CD14-positive monocyte (primary cell): ENCODE data around the gene RPS6KA2. TPM values are rescaled to one million over a fixed set of nuclear protein-coding genes. Genes with fewer than 3 reads are reported as not detected.

Experiments used
- DNase-seq, 3 donors: peaks; one replicate each; pipeline ENCODE4 v3.0.0-alpha.2; 2011 to 2022
- H2AFZ ChIP-seq: 2 replicates; pipeline ENCODE4 v1.6.0; 2012; ENCODE audit warnings: mild to moderate bottlenecking, low read depth, low read length, inconsistent platforms; ENCODE audit not compliant: insufficient read depth, poor library complexity, severe bottlenecking
- H3K27ac ChIP-seq, 2 donors: 1 replicate in 1 of 2; 2 replicates in 1 of 2; pipeline ENCODE4 v1.5.1; 2012 to 2013; ENCODE audit warnings: low read length in 2 of 2, control low read depth in 1 of 2, inconsistent platforms in 1 of 2, low read depth in 1 of 2, mild to moderate bottlenecking in 1 of 2
- H3K27me3 ChIP-seq, 2 donors: one replicate each; pipeline versions ENCODE4 v1.6.0 to v1.6.1; 2011 to 2013; ENCODE audit warnings: low read length in 2 of 2; ENCODE audit not compliant: control insufficient read depth in 2 of 2, insufficient read depth in 2 of 2
- H3K36me3 ChIP-seq, 2 donors: replicated peaks in 1 of 2; 1 replicate in 1 of 2; 2 replicates in 1 of 2; pipeline versions ENCODE4 v1.5.1 to v1.6.1; 2012 to 2013; ENCODE audit warnings: low read length in 2 of 2, control low read depth in 1 of 2, inconsistent platforms in 1 of 2, mild to moderate bottlenecking in 1 of 2; ENCODE audit not compliant: insufficient read depth in 2 of 2, control insufficient read depth in 1 of 2
- H3K4me1 ChIP-seq, 2 donors: 1 replicate in 1 of 2; 2 replicates in 1 of 2; pipeline versions ENCODE4 v1.5.1 to v1.6.1; 2012 to 2013; ENCODE audit warnings: low read length in 2 of 2, control low read depth in 1 of 2, inconsistent platforms in 1 of 2, mild to moderate bottlenecking in 1 of 2, moderate library complexity in 1 of 2; ENCODE audit not compliant: insufficient read depth in 2 of 2, control insufficient read depth in 1 of 2
- H3K4me2 ChIP-seq: replicated peaks from 2 replicates; pipeline ENCODE3; 2012; ENCODE audit warnings: low read length, moderate library complexity, mild to moderate bottlenecking; ENCODE audit not compliant: poor library complexity, severe bottlenecking; ENCODE audit errors: extremely low read depth
- H3K4me3 ChIP-seq, 3 experiments: fragments of 200-600 bp in 1 of 3; sonication (generic) in 1 of 3; replicated peaks in 1 of 3; 1 replicate in 2 of 3; 2 replicates in 1 of 3; pipeline ENCODE4 v1.5.1; 2011 to 2013; ENCODE audit warnings: low read length in 3 of 3, mild to moderate bottlenecking in 3 of 3, control low read depth in 2 of 3, low read depth in 2 of 3, inconsistent platforms in 1 of 3, moderate library complexity in 1 of 3
- H3K79me2 ChIP-seq: 2 replicates; pipeline ENCODE4 v1.6.0; 2012; ENCODE audit warnings: mild to moderate bottlenecking, control low read depth, inconsistent platforms, low read length, moderate library complexity; ENCODE audit not compliant: insufficient read depth
- H3K9ac ChIP-seq: 2 replicates; pipeline ENCODE4 v1.6.0; 2017; ENCODE audit warnings: low read length, mild to moderate bottlenecking; ENCODE audit not compliant: insufficient read depth, poor library complexity, severe bottlenecking
- H3K9me3 ChIP-seq, 2 donors: replicated peaks in 1 of 2; 1 replicate in 1 of 2; 2 replicates in 1 of 2; pipeline versions ENCODE4 v1.5.1 to v1.6.1; 2012 to 2013; ENCODE audit warnings: low read length in 2 of 2, control low read depth in 1 of 2; ENCODE audit not compliant: control insufficient read depth in 1 of 2, insufficient read depth in 1 of 2
- H4K20me1 ChIP-seq: 2 replicates; pipeline ENCODE4 v1.6.0; 2012; ENCODE audit warnings: mild to moderate bottlenecking, low read length, control low read depth, moderate library complexity; ENCODE audit not compliant: insufficient read depth
- H3K27ac Mint-ChIP-seq, 7 donors: one replicate each; pipeline ENCODE4 v1.8.0; 2020; ENCODE audit warnings: mild to moderate bottlenecking in 7 of 7, mixed read lengths in 7 of 7, moderate library complexity in 6 of 7, inconsistent platforms in 2 of 7
- H3K27me3 Mint-ChIP-seq, 3 donors: one replicate each; pipeline ENCODE4 v1.8.0; 2021 to 2022; ENCODE audit warnings: low read depth in 3 of 3, mild to moderate bottlenecking in 3 of 3, mixed read lengths in 3 of 3, moderate library complexity in 3 of 3, inconsistent platforms in 1 of 3
- H3K36me3 Mint-ChIP-seq, 2 donors: one replicate each; pipeline ENCODE4 v1.8.0; 2020; ENCODE audit warnings: mixed read lengths in 2 of 2, inconsistent platforms in 1 of 2, mild to moderate bottlenecking in 1 of 2
- H3K4me1 Mint-ChIP-seq: one replicate; pipeline ENCODE4 v1.8.0; 2020; ENCODE audit warnings: mild to moderate bottlenecking, mixed read lengths
- H3K4me3 Mint-ChIP-seq, 2 donors: one replicate each; pipeline ENCODE4 v1.8.0; 2020; ENCODE audit warnings: mild to moderate bottlenecking in 2 of 2, mixed read lengths in 2 of 2, moderate library complexity in 1 of 2
- H3K9me3 Mint-ChIP-seq, 7 donors: one replicate each; pipeline ENCODE4 v1.8.0; 2020 to 2022; ENCODE audit warnings: mixed read lengths in 7 of 7, mild to moderate bottlenecking in 6 of 7, moderate library complexity in 6 of 7, inconsistent platforms in 2 of 7
- CTCF ChIP-seq: fragments of 200-600 bp; IDR thresholded peaks from one replicate; pipeline ENCODE4 v1.8.0; 2022; ENCODE audit warnings: antibody characterized with exemption, mild to moderate bottlenecking
- WGBS: methylation state at CpG from one replicate; pipeline ENCODE4 v1.1.5; 2013; ENCODE audit warnings: missing lambda C conversion rate; ENCODE audit not compliant: insufficient coverage; 5-methylcytosine and 5-hydroxymethylcytosine counted together
- intact Hi-C, 2 donors: fragments of 100-400 bp; cut with micrococcal nuclease; formaldehyde crosslinking; loops; one replicate each; pipeline versions ENCODE4 v1.15.0 to v1.15.1; 2023
- polyA plus RNA-seq, 3 donors: library from polyadenylated mRNA; depleted of rRNA in 1 of 3; unstranded in 2 of 3; stranded (reverse) in 1 of 3; fragments of 300-500 nt in 2 of 3; fragments of >200 nt in 1 of 3; fragmentation: Illumina TruSeq in 2 of 3; gene quantifications; 1 replicate in 2 of 3; 2 replicates in 1 of 3; pipeline ENCODE4 v1.2.3, GENCODE V29; 2012 to 2021

Gene RPS6KA2
- polyA plus RNA-seq, 3 donors: 1.4 to 3.1 (median 1.9) TPM

GRCh38 chr6:166555086-166555485 lies 72.0 kb downstream of the RPS6KA2 start:
- H4K20me1 ChIP-seq: no peaks in the 10 kb centered on the region
- no peak overlapping the region for H3K4me2 ChIP-seq
- Mint-ChIP-seq H3K9me3 (peaks cover 0 to 12% (median 2%) of the 10 kb centered on the region in 7 donors), H3K36me3 (no peaks in the 10 kb centered on the region), H3K4me1 (peaks cover 12% of the 10 kb centered on the region), H3K27ac (peak overlapping the region in 2 of 7 donors; percentile 6 to 64), H3K27me3 (peaks cover 0 to 3% (median 2%) of the 10 kb centered on the region in 3 donors), H3K4me3 (no peak overlapping the region)
- no peak for TF ChIP-seq CTCF
- no peak overlapping the region for H3K27ac ChIP-seq
- H3K9me3 ChIP-seq: no peaks in the 10 kb centered on the region
- H3K4me1 ChIP-seq: peaks cover 7 to 8% of the 10 kb centered on the region in 2 donors
- H2AFZ ChIP-seq: no peak overlapping the region
- no peak for DNase-seq
- H3K36me3 ChIP-seq: no peaks in the 10 kb centered on the region
- intact Hi-C loops: no loop called here
- H3K27me3 ChIP-seq: no peaks in the 10 kb centered on the region
- no peak overlapping the region for H3K4me3 ChIP-seq
- no peak overlapping the region for H3K9ac ChIP-seq
- no peaks in the 10 kb centered on the region for H3K79me2 ChIP-seq
- WGBS: 100% methylated on average over 1 of the region's 6 CpGs

- Histone ChIP-seq H3K27ac (no peak overlapping the region), H3K9ac (no peak overlapping the region), H3K9me3 (no peaks in the 10 kb centered on the region), H4K20me1 (no peaks in the 10 kb centered on the region), H3K27me3 (no peaks in the 10 kb centered on the region), H3K4me3 (no peak overlapping the region), H3K79me2 (no peaks in the 10 kb centered on the region), H3K4me1 (peaks cover 7 to 8% of the 10 kb centered on the region in 2 donors), H3K36me3 (no peaks in the 10 kb centered on the region), H2AFZ (no peak overlapping the region), H3K4me2 (no peak overlapping the region)
- peaks cover 0 to 3% (median 2%) of the 10 kb centered on the region in 3 donors for H3K27me3 Mint-ChIP-seq
- DNase-seq: no peak
- no peak overlapping the region for H3K4me3 Mint-ChIP-seq
- H3K36me3 Mint-ChIP-seq: no peaks in the 10 kb centered on the region
- peaks cover 12% of the 10 kb centered on the region for H3K4me1 Mint-ChIP-seq
- peaks cover 0 to 8% (median 3%) of the 10 kb centered on the region in 7 donors for H3K9me3 Mint-ChIP-seq
- 100% methylated on average over 1 of the region's 8 CpGs for WGBS
- H3K27ac Mint-ChIP-seq: no peak overlapping the region
- intact Hi-C loops: no loop called here
- no peak for TF ChIP-seq CTCF
Measured at GRCh38 chr6:166554316-166554715, 72.7 kb downstream of the RPS6KA2 start.
